ENCODE measurements around the gene HDGFL3. TPM values are rescaled to one million over a fixed set of nuclear protein-coding genes. Genes with fewer than 3 reads are reported as not detected.

HDGFL3 gene
- 92.2 to 97.2 TPM (median 95.7 TPM) in 3 replicates for total RNA-seq

DNA sequence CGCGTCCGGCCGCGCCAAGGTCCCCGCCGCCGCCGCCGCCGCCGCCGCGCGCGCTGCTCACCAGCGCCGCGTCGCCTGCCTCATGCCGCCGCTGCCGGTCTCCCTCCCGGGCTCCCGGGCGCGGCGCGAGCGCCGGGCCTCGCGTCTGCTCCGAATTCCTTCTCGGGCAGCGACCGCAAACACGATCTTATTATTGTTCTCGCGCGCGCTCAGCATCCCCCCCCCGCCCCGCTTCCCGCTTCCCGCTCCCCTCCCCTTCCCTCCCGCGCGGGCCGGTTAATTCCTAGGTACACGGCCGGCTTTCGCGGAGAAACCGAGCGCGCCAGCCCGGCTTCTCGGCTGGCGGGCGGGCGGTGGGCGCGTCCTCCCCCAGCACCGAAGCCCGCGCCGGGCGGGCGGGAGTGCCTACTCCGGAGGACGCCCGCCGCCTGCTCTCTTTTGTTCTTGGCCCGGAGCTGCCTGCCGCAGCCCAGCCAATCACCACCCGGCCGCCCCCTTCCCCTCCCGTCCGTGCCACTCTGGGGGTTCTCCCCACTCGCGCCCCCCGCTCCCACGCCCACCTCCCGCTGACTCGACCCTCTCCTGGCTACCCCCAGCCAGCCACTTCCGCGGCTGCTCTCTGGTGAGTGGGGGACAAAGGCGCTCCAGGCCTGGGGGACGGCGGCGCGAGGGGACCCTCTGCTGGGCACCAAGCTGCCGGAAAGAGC is at the start of gene HDGFL3:
TSS of gene HDGFL3 (minus strand) at position 164 of the 707 bp plus-strand sequence. CDS start 409 bp downstream, outside the sequence.
- no peaks in the 10 kb centered on the region for H3K27me3 Mint-ChIP-seq (ENCODE audit: low read depth)
- no peaks in the 10 kb centered on the region for H3K36me3 Mint-ChIP-seq
- H3K9me3 Mint-ChIP-seq: no peaks in the 10 kb centered on the region
- peak; percentile 40 to 61 for DNase-seq (ENCODE audit: low spot score in 2 of 2, unreplicated experiment in 2 of 2)
- peaks cover 32% of the 10 kb centered on the region for H3K4me1 Mint-ChIP-seq
- TF ChIP-seq, protein P1, sequence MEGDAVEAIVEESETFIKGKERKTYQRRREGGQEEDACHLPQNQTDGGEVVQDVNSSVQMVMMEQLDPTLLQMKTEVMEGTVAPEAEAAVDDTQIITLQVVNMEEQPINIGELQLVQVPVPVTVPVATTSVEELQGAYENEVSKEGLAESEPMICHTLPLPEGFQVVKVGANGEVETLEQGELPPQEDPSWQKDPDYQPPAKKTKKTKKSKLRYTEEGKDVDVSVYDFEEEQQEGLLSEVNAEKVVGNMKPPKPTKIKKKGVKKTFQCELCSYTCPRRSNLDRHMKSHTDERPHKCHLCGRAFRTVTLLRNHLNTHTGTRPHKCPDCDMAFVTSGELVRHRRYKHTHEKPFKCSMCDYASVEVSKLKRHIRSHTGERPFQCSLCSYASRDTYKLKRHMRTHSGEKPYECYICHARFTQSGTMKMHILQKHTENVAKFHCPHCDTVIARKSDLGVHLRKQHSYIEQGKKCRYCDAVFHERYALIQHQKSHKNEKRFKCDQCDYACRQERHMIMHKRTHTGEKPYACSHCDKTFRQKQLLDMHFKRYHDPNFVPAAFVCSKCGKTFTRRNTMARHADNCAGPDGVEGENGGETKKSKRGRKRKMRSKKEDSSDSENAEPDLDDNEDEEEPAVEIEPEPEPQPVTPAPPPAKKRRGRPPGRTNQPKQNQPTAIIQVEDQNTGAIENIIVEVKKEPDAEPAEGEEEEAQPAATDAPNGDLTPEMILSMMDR (IDR thresholded peaks at IDR 0.05; ENCODE audit: unreplicated experiment): no peak
- H3K27ac Mint-ChIP-seq: peak within 1 kb of the TSS; percentile 94
- H3K4me3 Mint-ChIP-seq: peak within 1 kb of the TSS; percentile 90

DNA sequence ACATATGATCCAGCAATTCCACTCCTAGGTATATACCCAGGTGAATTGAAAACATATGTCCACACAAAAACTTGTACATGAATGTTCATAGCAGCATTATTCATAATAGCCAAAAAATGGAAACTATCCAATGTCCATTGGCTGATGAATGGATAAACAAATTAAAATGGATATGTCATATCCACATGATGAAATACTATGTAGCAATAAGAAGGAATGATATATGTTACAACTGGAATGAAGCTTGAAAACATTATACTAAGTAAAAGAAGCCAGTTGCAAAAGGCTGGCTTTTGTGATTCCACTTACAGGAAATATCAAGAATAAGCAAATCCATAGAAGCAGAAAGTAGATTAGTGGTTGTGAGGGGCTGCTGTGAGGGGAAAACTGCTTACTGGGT is 43.2 kb upstream of the HDGFL3 start:
- H3K4me3 Mint-ChIP-seq: no peak overlapping the region
- H3K27ac Mint-ChIP-seq: no peak overlapping the region
- TF ChIP-seq, protein P1 (IDR thresholded peaks at IDR 0.05; ENCODE audit: unreplicated experiment): no peak
- peaks cover 12% of the 10 kb centered on the region for H3K36me3 Mint-ChIP-seq
- H3K9me3 Mint-ChIP-seq: peaks cover 6% of the 10 kb centered on the region
- peaks cover 21% of the 10 kb centered on the region for H3K27me3 Mint-ChIP-seq (ENCODE audit: low read depth)
- DNase-seq (ENCODE audit: low spot score in 2 of 2, unreplicated experiment in 2 of 2): no peak
- H3K4me1 Mint-ChIP-seq: peaks cover 9% of the 10 kb centered on the region

DNA sequence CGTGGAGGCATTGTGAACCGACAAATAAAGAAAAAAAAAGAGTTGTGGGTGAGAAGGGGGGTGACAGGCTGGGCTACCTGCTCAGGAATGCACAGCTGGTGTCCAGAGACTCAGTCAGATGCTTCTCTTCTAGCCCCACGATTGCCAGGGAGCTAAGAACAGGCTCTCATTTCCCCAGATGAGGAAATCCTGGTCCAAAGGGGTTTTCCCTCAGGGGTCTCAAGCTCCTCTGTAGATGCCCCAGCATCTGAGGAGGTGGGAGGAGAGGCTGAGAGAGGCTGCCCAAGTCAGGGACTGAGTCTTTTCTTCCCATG is 41.4 kb upstream of the HDGFL3 start:
- no peak for DNase-seq (ENCODE audit: low spot score in 2 of 2, unreplicated experiment in 2 of 2)

DNA sequence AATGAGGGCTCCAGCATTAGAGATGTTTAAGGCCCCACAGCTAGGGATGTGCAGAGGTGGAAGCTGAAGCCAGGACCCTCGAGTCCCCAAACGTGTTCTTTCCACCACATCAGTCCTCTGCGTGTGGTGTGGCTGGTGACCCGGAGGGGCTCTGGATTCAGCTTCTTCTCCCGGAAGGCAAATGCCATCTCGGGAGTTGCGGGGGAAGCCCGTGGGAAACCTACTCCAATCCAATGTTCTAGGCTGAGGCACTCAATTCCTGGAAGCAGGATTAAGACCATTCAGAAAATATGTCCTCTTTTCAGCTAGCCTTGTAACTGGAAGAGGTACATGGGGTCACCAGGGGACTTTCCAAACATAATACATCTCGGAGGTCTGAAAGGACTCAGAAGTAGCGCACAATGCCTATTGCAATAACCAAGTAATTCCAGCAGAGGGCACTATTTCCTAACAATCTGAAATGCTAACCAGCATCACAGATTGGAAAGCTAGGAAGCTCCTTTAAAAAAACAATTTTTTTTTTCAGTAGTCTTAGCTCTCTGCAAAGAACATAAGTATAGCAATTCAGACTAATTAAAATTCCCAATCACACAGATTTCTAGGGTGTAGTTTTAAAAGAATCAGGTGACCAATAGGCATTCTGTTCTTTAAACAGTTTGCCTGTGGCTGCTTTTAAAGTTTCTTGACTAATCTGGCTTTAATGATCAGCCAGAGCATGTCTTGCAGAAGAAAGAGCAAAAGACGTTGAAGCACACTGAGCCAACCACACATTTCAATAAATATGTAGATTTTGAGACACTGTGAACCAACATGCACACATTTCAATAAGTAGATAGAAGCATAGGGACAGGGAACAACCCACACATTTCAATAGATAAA is 40.8 kb upstream of the HDGFL3 start:
- DNase-seq (ENCODE audit: low spot score in 2 of 2, unreplicated experiment in 2 of 2): peak in 1 of 2 experiments; percentile 42
- H3K4me1 Mint-ChIP-seq: peaks cover 9% of the 10 kb centered on the region
- H3K4me3 Mint-ChIP-seq: no peak overlapping the region
- TF ChIP-seq, protein P1 (IDR thresholded peaks at IDR 0.05; ENCODE audit: unreplicated experiment): peak; percentile 98
- H3K27me3 Mint-ChIP-seq (ENCODE audit: low read depth): peaks cover 26% of the 10 kb centered on the region
- peaks cover 22% of the 10 kb centered on the region for H3K9me3 Mint-ChIP-seq
- peaks cover 4% of the 10 kb centered on the region for H3K36me3 Mint-ChIP-seq
- peak overlapping the region; percentile 51 for H3K27ac Mint-ChIP-seq

More for the DNA sequence above, 41.4 kb upstream of the HDGFL3 start:
- Mint-ChIP-seq H3K4me1 (peaks cover 9% of the 10 kb centered on the region), H3K27me3 (ENCODE audit: low read depth) (peaks cover 26% of the 10 kb centered on the region), H3K36me3 (peaks cover 4% of the 10 kb centered on the region), H3K27ac (peak overlapping the region; percentile 51), H3K9me3 (peaks cover 19% of the 10 kb centered on the region), H3K4me3 (no peak overlapping the region)
- TF ChIP-seq, protein P1 (IDR thresholded peaks at IDR 0.05; ENCODE audit: unreplicated experiment): no peak

DNA sequence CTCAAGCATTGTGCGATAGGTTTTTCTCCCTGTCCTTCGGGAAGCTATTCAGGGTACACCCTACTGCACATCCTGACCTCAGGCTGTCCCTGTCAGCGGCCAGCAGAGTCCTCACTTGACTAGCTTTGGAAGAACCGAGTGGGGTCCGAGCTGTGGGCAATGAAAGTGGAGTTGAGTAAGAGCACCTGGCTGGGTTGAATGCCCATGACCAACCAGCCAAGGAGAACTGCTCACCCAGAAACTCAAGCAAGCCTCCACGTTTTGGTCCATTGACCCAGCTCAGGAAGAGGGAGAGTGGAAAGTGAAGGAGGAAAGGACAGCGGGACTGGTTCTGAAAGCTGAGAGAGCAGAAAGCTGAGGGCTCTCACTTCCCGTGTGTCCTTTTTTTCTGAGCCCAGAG is 36.0 kb upstream of the HDGFL3 start:
- Mint-ChIP-seq H3K27me3 (ENCODE audit: low read depth) (peaks cover 26% of the 10 kb centered on the region), H3K9me3 (peaks cover 53% of the 10 kb centered on the region), H3K27ac (no peak overlapping the region), H3K36me3 (peaks cover 11% of the 10 kb centered on the region), H3K4me3 (no peak overlapping the region), H3K4me1 (peaks cover 2% of the 10 kb centered on the region)
- DNase-seq (ENCODE audit: low spot score in 2 of 2, unreplicated experiment in 2 of 2): no peak
- TF ChIP-seq, protein P1 (IDR thresholded peaks at IDR 0.05; ENCODE audit: unreplicated experiment): no peak

Measured in mesothelial cell of epicardium (in vitro differentiated cells).